GM23338 (cell line): Measurements from ENCODE around the gene PCSK1. TPM values are rescaled to one million over a fixed set of nuclear protein-coding genes. Genes with fewer than 3 reads are reported as not detected.

Experiments used
- ATAC-seq: fragments of 200-7000 bp; cut with Tn5 transposase; 3 replicates; pipeline ENCODE4 v1.9.1; 2020
- DNase-seq: peaks from one replicate; pipeline ENCODE4 v3.0.0-alpha.2; 2015; ENCODE audit warnings: low spot score
- H2AFZ ChIP-seq: fragments of 200-600 bp; sonication (generic); 2 replicates; pipeline ENCODE4 v1.8.0; 2016; ENCODE audit warnings: antibody characterized with exemption, mild to moderate bottlenecking, moderate library complexity
- H3F3A ChIP-seq: fragments of 200-600 bp; sonication (generic); replicated peaks from 2 replicates; pipeline ENCODE4 v1.8.0; 2017; ENCODE audit warnings: antibody characterized with exemption, mixed run types, low read depth
- H3K27ac ChIP-seq: fragments of 200-600 bp; sonication (generic); 2 replicates; pipeline ENCODE4 v1.6.1; 2016; ENCODE audit warnings: low read depth
- H3K27me3 ChIP-seq: fragments of 200-600 bp; sonication (generic); 2 replicates; pipeline ENCODE4 v1.8.0; 2016; ENCODE audit warnings: mild to moderate bottlenecking, mixed run types, moderate library complexity; ENCODE audit not compliant: insufficient read depth
- H3K36me3 ChIP-seq: fragments of 200-600 bp; sonication (generic); 2 replicates; pipeline ENCODE4 v1.8.0; 2016; ENCODE audit warnings: mild to moderate bottlenecking; ENCODE audit not compliant: insufficient read depth
- H3K4me1 ChIP-seq: fragments of 200-600 bp; sonication (generic); 2 replicates; pipeline ENCODE4 v1.8.0; 2016; ENCODE audit warnings: mild to moderate bottlenecking, moderate library complexity; ENCODE audit not compliant: insufficient read depth
- H3K4me2 ChIP-seq: fragments of 200-600 bp; sonication (generic); 2 replicates; pipeline ENCODE4 v1.7.1; 2017; ENCODE audit warnings: mixed run types
- H3K4me3 ChIP-seq: fragments of 200-600 bp; sonication (generic); 2 replicates; pipeline ENCODE4 v1.6.1; 2016; ENCODE audit warnings: mixed run types
- H3K79me2 ChIP-seq: fragments of 200-600 bp; sonication (generic); replicated peaks from 2 replicates; pipeline ENCODE4 v1.8.0; 2017; ENCODE audit warnings: mild to moderate bottlenecking; ENCODE audit not compliant: insufficient read depth
- H3K9me2 ChIP-seq: fragments of 200-600 bp; sonication (generic); 2 replicates; pipeline ENCODE4 v1.8.0; 2017; ENCODE audit not compliant: insufficient read depth
- H4K20me1 ChIP-seq: fragments of 200-600 bp; sonication (generic); replicated peaks from 2 replicates; pipeline ENCODE4 v1.8.0; 2017; ENCODE audit warnings: mild to moderate bottlenecking; ENCODE audit not compliant: insufficient read depth
- H3K27ac Mint-ChIP-seq: 2 replicates; pipeline ENCODE4 v1.8.0; 2020; ENCODE audit warnings: inconsistent platforms, mild to moderate bottlenecking, moderate library complexity, mixed read lengths
- H3K27me3 Mint-ChIP-seq: 3 replicates; pipeline ENCODE4 v1.8.0; 2022; ENCODE audit warnings: low read depth, mild to moderate bottlenecking, moderate library complexity, mixed read lengths, inconsistent platforms; ENCODE audit not compliant: insufficient read depth, poor library complexity
- H3K36me3 Mint-ChIP-seq: 3 replicates; pipeline ENCODE4 v1.8.0; 2021; ENCODE audit warnings: low read depth, mild to moderate bottlenecking, inconsistent platforms, moderate library complexity, mixed read lengths
- H3K4me1 Mint-ChIP-seq: 3 replicates; pipeline ENCODE4 v1.8.0; 2020; ENCODE audit warnings: mild to moderate bottlenecking, inconsistent platforms, mixed read lengths
- H3K4me3 Mint-ChIP-seq: 3 replicates; pipeline ENCODE4 v1.8.0; 2021; ENCODE audit warnings: moderate library complexity, mild to moderate bottlenecking, inconsistent platforms, mixed read lengths
- H3K9me3 Mint-ChIP-seq: 3 replicates; pipeline ENCODE4 v1.8.0; 2020; ENCODE audit warnings: moderate library complexity, mild to moderate bottlenecking, inconsistent platforms, mixed read lengths
- CREB1 ChIP-seq: fragments of 250-450 bp; sonication (Bioruptor Pico); IDR thresholded peaks from 2 replicates; pipeline ENCODE4 v1.5.0; 2020; ENCODE audit warnings: low read depth, mild to moderate bottlenecking, moderate library complexity
- EZH2 ChIP-seq: fragments of 200-600 bp; sonication (generic); IDR thresholded peaks from one replicate; pipeline ENCODE4 v1.8.0; 2017; ENCODE audit warnings: antibody characterized with exemption, mild to moderate bottlenecking, low read depth; ENCODE audit not compliant: unreplicated experiment
- EZH2phosphoT487 ChIP-seq: fragments of 200-600 bp; sonication (generic); IDR thresholded peaks from one replicate; pipeline ENCODE4 v1.8.1; 2018; ENCODE audit warnings: antibody characterized with exemption; ENCODE audit not compliant: unreplicated experiment
- JUNB ChIP-seq: IDR thresholded peaks from one replicate; pipeline ENCODE4 v1.6.1; 2016; ENCODE audit warnings: antibody characterized with exemption; ENCODE audit not compliant: unreplicated experiment
- NANOG ChIP-seq: IDR thresholded peaks from 2 replicates; pipeline ENCODE4 v1.6.1; 2016; ENCODE audit warnings: antibody characterized with exemption, borderline replicate concordance
- POLR2AphosphoS5 ChIP-seq: IDR thresholded peaks from 2 replicates; pipeline ENCODE4 v1.6.1; 2016; ENCODE audit warnings: antibody characterized with exemption, low read depth
- REST ChIP-seq: IDR thresholded peaks from one replicate; pipeline ENCODE4 v1.6.1; 2018; ENCODE audit warnings: antibody characterized with exemption; ENCODE audit not compliant: unreplicated experiment
- ZNF331 ChIP-seq: fragments of 250-450 bp; sonication (Bioruptor Pico); IDR thresholded peaks from 2 replicates; pipeline ENCODE4 v1.5.0; 2020; ENCODE audit warnings: low read depth, mild to moderate bottlenecking, moderate library complexity
- polyA plus RNA-seq: library from polyadenylated mRNA; unstranded; fragments of >200 nt; fragmentation: Nextera tagmentation; extraction: Ambion mirVana; gene quantifications from 2 replicates; pipeline ENCODE4 v1.2.1, GENCODE V29; 2016
- total RNA-seq: library from RNA; depleted of rRNA; stranded (reverse); fragments of >200 nt; shearing (Covaris generic); gene quantifications from 2 replicates; pipeline ENCODE4 v1.2.3, GENCODE V29; 2014

The PCSK1 gene
- total and polyA plus RNA-seq, 2 experiments from 2014 or later, result 2.3 to 2.7 TPM

- ATAC-seq, result peak; percentile 79
- Histone ChIP-seq H2AFZ (peak overlapping the region; percentile 99), H3K27ac (no peak overlapping the region), H3K9me2 (no peaks in the 10 kb centered on the region), H3K4me1 (peaks cover 37% of the 10 kb centered on the region), H3K4me3 (peak overlapping the region; percentile 89), H4K20me1 (no peaks in the 10 kb centered on the region; the same call in 1 of the 2 replicates), H3K4me2 (peak overlapping the region; percentile 99), H3K79me2 (no peaks in the 10 kb centered on the region), H3K36me3 (no peaks in the 10 kb centered on the region), H3K27me3 (peaks cover 59% of the 10 kb centered on the region), H3F3A (no peaks in the 10 kb centered on the region)
- Mint-ChIP-seq H3K4me3 (peak overlapping the region; percentile 91), H3K4me1 (peaks cover 32% of the 10 kb centered on the region), H3K27ac (no peak overlapping the region), H3K36me3 (no peaks in the 10 kb centered on the region), H3K9me3 (no peaks in the 10 kb centered on the region), H3K27me3 (peaks cover 40% of the 10 kb centered on the region)
- TF ChIP-seq CREB1, result no peak
- no peak for TF ChIP-seq ZNF331 (CRISPR knock-in tag)
- no peak for TF ChIP-seq NANOG
- TF ChIP-seq EZH2phosphoT487, result no peak
- TF ChIP-seq POLR2AphosphoS5, result no peak; the same call in 1 of the 2 replicates
- TF ChIP-seq JUNB, result no peak
- TF ChIP-seq EZH2, result peak; percentile 18
- peak; percentile 18 for TF ChIP-seq REST
- DNase-seq, result peak; percentile 80
Observed at GRCh38 chr5:96432216-96433065, 607 bp downstream of the PCSK1 start.

GRCh38 chr5:96431376-96432187, 1.5 kb downstream of the PCSK1 start:
- H3K4me3 Mint-ChIP-seq, result peak overlapping the region; percentile 91
- peak overlapping the region; percentile 99 for H2AFZ ChIP-seq

More at GRCh38 chr5:96431376-96432187, 1.5 kb downstream of the PCSK1 start:
- H3K27ac ChIP-seq, result no peak overlapping the region
- no peaks in the 10 kb centered on the region for H3F3A ChIP-seq
- TF ChIP-seq JUNB (no peak), POLR2AphosphoS5 (0 out of 2 replicates have a peak, but pooled peaks have one; percentile 7)
- H3K27me3 ChIP-seq, result peaks cover 59% of the 10 kb centered on the region
- peak; percentile 64 for DNase-seq
- no peaks in the 10 kb centered on the region for H3K36me3 Mint-ChIP-seq
- no peak overlapping the region for H3K27ac Mint-ChIP-seq
- H3K36me3 ChIP-seq, result no peaks in the 10 kb centered on the region
- H3K9me3 Mint-ChIP-seq, result no peaks in the 10 kb centered on the region
- H3K4me1 Mint-ChIP-seq, result peaks cover 32% of the 10 kb centered on the region
- ATAC-seq, result peak; percentile 3; the same call in 2 of the 3 replicates
- peaks cover 35% of the 10 kb centered on the region for H3K4me1 ChIP-seq
- peak overlapping the region; percentile 89 for H3K4me3 ChIP-seq
- no peaks in the 10 kb centered on the region for H3K9me2 ChIP-seq
- H3K79me2 ChIP-seq, result no peaks in the 10 kb centered on the region
- H3K27me3 Mint-ChIP-seq, result peaks cover 40% of the 10 kb centered on the region
- H3K4me2 ChIP-seq, result peak overlapping the region; percentile 99
- no peaks in the 10 kb centered on the region; the same call in 1 of the 2 replicates for H4K20me1 ChIP-seq
